HG02623 (cell line): Measurements from ENCODE around the gene NLE1.
A peak's percentile ranks its signal among the peaks of the same experiment; 100 is the strongest.
"Not testable (repeated sequence)": the region's sequence is repeated elsewhere in the genome, so short reads cannot be mapped to it uniquely, and the experiment has no call there.

Experiments used
- ATAC-seq: cut with Tn5 transposase; IDR thresholded peaks from one replicate; pipeline ENCODE4 v1.9.1; 2021; ENCODE audit warnings: moderate library complexity; ENCODE audit not compliant: unreplicated experiment

NLE1 gene

DNA sequence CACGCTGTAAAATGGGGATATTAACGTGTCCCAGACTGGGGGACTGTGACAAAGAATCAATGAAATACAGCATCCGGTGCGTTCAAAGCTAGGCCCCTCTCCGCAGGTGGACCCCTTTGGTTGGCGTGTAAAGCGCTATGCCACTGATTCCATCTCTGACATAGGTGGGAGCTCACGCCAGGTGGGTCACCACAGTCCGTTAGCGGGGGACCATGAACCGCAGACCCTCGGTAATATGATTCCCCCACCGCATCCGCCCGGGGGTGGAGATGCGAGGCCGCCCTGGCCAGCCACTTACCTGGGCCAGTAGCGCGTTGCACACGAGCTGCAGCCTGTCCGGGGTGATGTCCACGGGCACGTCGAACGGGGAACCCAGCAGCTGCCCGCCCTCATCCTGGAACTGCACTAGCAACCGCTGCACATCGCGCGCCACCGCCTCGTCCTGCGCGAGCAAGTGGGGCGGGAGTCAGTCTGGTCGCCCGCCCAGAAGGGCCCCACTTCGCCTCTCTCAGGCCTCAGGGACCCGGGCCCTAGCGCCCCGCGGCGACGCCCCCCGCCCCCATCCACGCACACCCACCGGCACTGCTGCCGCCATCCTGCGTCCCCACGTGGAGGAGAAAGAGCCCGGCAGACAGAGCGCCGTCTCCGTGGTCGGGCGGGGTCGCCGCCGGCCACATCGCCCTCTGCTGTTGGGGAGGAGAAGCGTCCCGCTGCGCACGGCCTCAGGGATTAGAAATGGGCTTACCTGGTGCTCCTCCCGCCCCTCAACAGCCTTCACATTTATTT lies at the start of gene NLE1:
NLE1 (minus strand) TSS at position 623 of the 786 bp plus-strand sequence; CDS start at position 595, 28 bp downstream.
- ATAC-seq, result peak; percentile 82

DNA sequence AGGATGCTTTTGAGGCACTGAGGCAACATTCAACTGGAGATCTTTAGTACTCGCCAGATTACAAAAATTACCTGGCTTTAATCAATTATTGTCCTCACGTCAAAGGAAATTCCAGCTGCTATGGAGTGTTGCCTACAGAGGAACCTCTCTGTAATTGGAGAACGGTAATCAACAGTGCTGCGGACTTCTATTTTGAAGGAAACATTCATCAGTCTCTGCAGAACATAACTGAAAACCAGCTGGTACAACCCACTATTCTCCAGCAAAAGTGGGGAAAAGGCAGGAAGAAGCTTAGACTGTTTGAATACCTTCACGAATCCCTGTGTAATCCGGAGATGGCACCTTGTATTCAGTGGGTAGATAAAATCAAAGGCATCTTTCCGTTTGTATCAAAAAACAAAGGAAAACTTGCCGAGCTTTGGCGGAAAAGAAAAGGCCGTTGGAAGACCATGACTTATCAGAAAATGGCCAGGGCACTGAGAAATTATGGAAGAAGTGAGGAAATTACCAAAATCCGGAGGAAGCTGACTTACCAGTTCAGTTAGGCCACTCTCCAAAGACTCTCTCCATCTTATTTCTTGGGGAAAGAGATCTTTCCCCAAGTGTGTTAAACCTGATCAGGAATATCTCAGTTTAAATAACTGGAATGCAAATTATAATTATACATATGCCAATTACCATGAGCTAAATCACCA lies 49.0 kb upstream of the NLE1 start:
- no peak for ATAC-seq

DNA sequence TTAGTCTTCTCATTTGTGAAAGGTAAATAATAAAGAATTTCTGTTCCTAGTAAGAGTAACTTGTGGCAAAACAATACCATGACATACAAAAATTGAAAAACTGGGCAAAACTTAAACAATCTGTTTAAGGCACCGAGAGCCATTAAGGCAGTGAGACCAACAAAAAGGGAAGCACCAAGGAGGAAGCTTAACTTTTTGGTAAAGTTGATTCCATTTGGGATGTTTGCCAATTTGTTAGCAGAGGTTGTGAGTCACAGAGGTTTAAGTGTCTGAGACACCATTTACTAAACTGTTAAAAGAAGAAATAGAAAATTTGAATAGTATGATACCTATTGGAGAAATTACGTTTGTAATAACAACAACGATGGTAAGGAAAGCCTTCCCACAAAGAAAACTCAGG lies 47.2 kb upstream of the NLE1 start:
- ATAC-seq, result no peak

DNA sequence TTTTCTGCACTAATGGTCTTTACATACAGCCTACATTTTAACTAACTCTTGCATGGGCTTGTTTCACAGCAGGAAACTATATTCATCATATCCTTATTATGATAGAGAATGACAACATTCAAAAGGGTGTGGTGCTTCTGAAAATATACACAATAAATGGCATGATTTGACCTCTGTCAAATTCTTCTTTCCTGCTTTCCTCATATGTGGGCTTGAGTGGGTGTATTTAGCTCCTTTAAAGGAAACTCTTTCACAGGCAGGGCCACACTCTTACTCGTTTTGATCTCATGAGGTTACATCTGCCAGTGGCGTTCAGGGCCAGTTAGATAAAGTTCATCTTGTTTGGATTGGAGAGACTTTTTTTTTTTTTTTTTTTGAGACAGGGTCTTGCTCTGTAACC lies 46.0 kb upstream of the NLE1 start:
- no peak for ATAC-seq

DNA sequence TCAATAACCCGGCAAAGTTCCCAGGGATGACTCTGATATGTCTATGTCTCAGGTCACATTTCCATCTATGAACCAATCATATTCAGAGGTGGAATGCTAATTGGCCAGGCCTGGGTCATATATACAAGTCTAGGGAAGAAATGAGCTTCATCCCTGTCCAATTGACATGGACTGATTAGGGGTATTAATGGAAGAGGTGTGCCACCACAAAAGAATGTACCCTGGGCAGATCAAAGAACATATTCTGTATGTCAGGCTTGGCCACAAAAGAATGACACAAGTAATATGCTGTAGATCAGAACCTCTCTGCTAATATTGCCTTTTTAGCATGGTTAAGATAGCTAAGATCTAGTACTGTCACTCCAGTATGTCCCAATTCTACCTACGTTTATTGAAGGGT lies 45.4 kb upstream of the NLE1 start:
- no peak for ATAC-seq

DNA sequence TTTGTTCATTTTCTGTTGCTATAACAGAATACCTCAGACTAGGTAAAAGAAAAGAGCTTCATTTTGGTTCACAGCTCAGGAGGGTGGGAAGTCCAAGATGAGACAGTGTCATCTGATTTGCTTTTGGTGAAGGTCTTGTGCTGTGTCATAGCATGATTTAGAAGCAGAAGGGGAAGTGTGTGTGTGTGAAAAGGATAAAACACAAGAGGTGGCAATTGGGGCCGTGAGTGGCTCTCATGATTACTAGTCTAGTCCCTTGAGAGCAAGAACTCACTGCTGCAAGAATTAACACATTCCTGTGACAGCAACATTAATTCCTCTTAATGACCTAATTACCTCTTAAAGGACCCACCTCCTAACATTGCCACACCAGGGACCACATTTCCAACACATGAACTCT lies 43.7 kb upstream of the NLE1 start:
- ATAC-seq, result no peak

DNA sequence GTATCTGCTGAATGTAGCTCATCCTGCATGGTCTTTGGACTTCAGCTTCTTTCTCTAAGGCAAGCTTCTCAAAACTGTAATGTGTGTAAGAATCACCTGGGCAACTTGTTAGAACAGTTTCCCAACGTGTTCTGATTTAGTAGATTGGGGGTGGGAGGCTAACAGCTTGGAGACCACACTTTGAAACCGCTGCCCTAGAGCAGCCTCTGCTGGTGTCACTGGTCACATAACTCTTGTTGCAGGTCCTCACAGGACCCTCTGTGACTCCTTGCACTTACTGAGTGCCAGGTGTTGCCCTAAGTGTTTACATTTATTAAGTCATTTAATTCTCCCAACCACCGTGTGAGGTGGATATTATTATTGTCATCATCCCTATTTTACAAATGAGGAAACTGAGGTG lies 42.2 kb upstream of the NLE1 start:
- no peak for ATAC-seq

DNA sequence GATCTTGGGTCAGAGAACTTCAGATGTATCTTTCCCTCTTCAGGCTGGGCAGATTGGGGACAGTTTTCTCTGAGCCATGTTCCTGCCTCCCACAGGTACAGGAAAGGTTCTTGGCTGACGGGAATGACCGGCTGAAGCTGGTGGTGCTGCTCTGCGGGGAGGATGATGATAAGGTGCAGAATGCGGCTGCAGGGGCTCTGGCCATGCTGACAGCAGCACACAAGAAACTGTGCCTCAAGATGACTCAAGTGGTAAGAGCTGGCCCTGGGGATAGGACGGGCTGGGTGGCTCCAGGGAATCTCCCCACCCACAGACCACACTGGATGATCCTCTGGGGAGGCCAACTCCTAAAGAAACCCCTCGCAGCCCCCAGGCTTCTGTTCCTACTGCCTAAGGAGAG lies 41.2 kb upstream of the NLE1 start:
- ATAC-seq, result no peak

DNA sequence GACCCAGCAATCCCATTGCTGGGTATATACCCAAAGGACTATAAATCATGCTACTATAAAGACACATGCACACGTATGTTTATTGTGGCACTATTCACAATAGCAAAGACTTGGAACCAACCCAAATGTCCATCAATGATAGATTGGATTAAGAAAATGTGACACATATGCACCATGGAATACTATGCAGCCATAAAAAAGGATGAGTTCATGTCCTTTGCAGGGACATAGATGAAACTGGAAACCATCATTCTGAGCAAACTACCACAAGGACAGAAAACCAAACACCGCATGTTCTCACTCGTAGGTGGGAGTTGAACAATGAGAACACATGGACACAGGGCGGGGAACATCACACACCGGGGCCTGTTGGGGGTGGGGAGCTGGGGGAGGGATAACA lies 37.3 kb upstream of the NLE1 start:
- ATAC-seq, result not testable (repeated sequence)

DNA sequence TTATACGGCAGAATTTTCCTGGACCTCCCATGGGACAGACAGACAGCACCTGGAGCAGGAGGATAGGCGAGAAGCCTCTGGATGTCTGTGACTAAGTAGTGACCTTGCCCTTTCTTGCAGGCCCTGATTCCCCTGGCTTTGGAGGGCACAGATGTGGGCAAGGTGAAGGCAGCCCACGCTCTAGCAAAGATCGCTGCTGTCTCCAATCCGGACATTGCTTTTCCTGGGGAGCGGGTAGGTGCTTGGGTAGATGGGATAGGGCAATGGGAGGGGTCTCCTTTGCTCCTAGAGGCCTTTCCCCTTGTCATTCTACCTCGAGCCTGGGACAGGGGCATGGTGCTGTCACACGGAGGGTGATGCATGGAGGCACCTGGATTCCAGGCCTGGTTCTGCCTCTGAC lies 34.8 kb upstream of the NLE1 start:
- no peak for ATAC-seq

DNA sequence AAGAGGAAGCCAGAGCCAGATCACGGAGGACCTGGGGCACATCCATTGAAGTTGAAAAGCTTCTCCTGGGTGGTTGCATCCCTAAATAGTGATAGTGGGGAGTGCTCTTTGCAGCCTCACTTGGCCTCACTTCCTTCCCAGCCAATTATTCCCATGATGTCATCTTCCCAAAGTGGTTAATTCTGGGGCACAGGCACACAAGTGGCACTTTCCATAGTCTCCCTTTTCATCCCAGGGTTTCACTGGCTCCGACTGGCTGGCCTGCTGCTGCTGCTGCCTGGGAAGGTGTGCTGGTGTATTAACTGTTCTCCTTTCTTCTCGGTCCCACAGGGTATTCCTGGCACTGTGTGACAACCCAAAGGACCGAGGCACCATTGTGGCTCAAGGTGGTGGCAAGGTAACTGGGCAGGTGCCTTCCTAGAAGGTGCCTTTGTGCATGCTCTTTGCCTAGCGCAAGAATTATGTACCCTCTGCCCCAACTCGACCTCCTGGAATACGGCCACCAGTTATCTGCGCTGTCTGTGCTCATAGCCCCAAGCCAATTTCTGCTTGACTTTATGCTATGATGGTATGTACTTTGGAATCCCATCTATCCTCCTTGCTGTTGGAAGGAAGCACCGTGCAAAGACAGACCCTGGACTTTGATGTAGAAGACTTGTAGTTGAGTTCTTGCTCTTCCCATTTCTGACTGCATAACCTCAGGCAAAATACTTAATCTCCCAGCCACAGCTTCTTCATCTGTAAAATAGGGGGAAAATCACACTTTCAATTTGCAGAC lies 33.7 kb upstream of the NLE1 start:
- no peak for ATAC-seq

DNA sequence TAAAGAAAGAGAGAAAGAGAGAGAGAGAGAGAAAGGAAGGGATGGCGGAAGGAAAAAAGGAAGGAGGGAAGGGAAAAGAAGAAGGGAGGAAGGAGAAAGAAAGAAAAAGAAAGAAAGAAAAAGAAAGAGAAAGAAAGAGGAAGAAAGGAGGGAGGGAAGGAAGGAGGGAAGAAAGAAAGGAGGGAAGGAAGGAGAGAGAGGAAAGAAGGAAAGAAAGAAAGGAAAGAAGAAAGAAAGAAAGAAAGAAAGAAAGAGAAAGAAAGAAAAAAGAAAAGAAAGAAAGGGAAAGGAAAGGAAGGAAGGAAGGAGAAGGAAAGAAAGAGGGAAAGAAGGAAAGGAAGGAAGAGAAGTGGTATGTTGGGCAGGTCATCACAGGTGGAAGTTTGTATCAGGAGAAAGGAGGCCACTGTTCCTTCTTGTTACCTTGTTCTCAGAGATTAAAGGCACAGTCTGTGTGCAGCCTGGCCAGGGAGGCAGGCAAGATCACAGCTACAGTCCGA lies 32.8 kb upstream of the NLE1 start:
- no peak for ATAC-seq

DNA sequence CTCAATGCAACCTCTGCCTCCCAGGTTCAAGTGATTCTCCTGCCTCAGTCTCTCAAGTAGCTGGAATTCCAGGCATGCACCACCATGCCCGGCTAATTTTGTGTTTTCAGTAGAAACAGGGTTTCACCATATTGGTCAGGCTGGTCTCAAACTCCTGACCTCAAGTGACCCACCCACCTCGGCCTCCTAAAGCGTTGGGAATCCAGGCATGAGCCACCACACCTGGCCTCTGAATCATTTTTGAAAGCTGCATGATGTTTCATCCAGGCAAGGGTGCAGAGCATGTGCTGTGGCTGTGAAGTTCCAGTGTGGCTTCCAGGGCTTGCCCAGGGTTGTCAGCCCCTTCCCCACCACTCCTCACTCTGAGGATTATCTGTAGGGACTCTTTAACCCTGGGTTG lies 30.2 kb upstream of the NLE1 start:
- ATAC-seq, result not testable (repeated sequence)

DNA sequence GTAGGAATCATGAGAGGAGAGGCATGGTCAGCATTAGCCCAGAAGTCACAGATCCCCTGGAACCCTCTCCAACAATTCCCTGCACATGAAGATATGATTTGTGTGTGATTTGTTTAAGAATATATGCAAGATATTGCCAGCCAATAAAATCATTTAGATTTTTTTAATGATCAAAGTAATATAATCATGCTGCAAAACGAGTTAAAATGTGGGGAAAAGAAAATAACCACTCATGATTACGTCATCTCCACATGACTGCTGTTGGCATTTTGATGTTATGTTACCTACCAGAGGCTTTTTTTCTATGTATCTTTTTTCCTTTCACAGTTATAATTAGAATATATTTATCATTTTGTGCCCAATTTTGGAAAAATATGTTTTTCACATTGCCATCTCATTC lies 29.7 kb upstream of the NLE1 start:
- ATAC-seq, result no peak

DNA sequence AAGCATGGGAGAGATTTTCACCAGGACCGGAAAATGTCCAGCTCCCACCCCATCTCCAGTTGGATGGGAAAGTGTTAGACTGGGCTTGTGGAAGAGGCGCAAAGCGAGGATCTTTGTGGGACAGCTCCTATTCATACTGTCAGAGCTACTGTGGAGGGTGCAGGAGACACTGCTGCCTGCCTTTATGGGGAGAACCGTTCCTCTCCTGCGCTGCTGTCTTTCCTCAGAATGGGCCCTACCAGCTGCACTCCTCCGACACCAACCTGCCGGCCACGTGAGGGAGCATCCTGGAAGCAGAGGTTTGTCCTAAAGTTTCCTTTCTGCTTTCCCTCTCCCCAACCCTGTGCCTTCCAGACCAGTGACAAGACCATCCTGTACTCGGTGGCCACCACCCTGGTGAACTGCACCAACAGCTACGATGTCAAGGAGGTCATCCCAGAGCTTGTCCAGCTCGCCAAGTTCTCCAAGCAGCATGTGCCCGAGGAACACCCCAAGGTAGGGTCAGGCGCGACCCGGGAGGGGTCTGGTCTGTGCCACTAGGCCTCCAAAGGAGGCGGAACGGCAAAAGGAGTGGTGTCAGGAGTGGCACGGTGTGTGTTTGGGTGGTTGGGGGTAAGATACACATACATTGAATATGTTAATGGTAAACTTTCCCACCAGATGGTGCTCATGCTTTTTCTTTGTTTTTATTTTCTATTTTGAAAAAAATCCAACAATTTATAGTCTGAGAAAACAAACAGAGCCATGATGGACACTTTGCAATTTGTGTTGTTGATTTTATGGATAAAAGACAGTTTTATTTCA lies 29.1 kb upstream of the NLE1 start:
- no peak for ATAC-seq

DNA sequence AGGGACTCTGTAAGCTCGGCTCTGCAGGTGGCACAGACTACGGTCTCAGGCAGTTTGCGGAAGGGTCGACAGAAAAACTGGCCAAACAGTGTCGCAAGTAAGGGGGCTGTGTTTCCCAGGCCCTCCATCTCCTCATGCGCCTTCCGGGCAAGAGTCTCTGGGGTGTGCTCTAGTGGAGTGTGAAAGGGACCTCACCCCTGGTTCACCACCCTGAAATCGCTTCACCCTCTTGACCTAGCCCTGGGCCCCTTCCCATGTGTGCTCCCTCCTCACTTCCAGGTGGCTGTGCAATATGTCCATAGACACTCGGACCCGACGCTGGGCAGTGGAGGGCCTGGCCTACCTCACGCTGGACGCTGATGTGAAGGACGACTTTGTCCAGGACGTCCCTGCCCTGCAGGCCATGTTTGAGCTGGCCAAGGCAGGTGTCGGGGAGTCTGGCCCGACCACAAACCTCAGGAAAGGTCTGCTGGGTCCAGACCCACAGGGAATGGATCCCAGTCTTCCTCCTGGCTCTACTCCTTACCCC lies 27.8 kb upstream of the NLE1 start:
- no peak for ATAC-seq

DNA sequence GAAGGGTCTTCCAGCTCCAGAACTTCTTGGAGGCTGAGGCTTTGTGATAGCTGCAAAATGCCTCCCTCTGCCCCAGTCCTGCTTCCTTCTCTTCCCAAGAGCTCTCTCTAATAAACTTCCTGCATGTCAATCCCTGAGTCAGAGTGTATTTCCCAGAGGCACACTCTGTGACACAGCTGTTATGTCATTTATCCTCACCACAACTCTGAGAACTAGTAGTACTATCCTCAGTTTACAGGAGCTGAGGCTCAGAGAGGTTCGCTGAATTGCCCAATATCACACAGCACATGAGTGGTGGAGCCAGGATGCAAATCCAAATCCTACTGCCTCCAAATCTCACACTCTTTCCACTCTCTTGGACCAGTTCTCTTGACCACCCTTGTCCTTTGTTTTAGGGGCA lies 25.6 kb upstream of the NLE1 start:
- ATAC-seq, result no peak

DNA sequence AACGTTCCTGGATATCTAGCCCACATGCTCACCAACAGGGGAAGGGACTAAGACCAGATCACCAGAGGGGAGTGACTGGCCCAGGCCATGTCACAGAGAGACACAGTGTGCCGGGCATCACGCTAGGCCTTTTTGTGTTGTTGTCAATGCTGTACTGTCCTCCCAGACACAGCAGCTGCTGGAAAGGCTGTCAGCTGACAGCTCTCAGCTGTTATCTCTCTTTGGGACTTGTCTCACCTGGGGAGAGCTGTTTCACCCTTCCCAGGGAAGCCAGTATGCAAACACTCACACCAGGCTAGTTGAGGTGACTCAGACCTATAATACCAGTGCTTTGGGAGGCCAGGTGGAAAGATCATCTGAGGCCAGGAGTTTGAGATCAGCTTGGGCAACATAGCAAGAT lies 24.9 kb upstream of the NLE1 start:
- no peak for ATAC-seq

DNA sequence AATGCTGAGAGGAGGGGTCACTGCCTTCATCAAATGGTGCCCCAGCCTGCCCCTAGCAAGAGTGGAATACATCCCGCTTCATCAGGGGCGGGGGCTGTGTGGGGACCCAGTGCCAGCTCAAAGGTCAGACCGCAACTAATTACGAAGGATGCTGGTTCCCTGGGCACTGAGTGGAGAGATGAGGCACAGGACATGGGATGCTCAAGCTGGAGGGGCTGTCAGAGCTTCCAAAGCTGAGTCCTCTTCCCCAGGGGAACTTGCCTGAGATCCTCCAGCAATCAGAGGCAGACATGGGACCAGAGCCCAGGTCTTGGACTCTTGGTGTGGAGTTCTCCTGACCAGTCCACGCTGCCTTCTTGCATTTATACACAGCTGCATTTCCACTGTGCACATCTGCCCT lies 24.4 kb upstream of the NLE1 start:
- ATAC-seq, result no peak

DNA sequence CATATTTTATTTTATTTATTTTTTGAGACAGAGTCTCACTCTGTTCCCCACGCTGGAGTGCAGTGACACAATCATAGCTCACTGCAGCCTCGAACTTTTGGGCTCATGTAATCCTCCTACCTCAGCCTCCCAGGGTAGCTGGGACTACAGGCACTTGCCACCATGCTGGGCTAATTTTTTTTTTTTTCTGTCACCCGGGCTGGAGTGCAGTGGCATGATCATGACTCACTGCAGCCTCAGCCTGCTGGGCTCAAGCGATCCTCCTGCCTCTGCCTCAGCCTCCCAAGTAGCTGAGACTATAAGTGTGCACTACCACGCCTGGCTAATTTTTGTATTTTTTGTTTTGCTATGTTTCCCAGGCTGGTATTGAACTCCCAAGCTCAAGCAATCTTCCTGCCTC lies 22.6 kb upstream of the NLE1 start:
- ATAC-seq, result no peak

DNA sequence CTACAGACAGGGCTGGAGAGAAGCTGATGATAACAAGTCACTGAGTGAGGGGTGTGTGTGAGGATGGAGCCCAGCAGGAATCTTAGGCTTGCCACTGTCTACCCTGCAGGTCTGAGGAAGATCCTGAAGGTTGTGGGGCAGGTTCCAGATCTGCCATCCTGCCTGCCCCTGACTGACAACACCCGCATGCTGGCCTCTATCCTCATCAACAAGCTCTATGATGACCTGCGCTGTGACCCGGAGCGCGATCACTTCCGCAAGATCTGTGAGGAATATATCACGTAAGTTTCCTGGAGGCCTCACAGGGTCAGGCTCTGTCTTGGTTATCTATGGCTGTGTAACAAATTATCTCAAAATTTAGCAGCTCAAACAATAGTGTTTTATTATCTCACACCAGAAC lies 21.8 kb upstream of the NLE1 start:
- ATAC-seq, result no peak
